ENCODE data around the gene OR2A5.

DNA sequence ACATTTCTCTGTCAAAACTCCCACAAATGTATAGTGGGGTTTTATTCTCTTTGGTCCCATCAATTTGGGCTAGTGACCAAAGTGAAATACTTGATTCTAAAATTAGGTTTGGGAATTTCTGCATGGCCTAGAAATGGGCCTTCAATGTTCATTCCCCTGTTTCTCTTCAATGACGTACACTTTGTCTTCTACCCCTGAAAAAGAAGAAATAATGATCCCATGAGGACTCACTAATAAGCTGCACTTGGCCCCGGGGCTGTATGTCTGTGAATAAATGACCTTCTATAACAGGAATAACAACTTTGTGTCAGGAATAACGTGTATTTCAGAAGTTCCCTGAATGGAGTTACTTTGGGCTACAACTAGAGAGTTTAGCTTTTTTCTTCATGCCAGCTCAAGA, 28.4 kb upstream of the OR2A5 start:
- TF ChIP-seq, protein P1, sequence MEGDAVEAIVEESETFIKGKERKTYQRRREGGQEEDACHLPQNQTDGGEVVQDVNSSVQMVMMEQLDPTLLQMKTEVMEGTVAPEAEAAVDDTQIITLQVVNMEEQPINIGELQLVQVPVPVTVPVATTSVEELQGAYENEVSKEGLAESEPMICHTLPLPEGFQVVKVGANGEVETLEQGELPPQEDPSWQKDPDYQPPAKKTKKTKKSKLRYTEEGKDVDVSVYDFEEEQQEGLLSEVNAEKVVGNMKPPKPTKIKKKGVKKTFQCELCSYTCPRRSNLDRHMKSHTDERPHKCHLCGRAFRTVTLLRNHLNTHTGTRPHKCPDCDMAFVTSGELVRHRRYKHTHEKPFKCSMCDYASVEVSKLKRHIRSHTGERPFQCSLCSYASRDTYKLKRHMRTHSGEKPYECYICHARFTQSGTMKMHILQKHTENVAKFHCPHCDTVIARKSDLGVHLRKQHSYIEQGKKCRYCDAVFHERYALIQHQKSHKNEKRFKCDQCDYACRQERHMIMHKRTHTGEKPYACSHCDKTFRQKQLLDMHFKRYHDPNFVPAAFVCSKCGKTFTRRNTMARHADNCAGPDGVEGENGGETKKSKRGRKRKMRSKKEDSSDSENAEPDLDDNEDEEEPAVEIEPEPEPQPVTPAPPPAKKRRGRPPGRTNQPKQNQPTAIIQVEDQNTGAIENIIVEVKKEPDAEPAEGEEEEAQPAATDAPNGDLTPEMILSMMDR (IDR thresholded peaks at IDR 0.05; ENCODE audit: insufficient read depth, low read length) = no peak
- TF ChIP-seq POLR2AphosphoS5 (IDR thresholded peaks at IDR 0.05; ENCODE audit: low read depth) = no peak

All from HL-60 (cell line).